Measurements from ENCODE around the gene MTHFD1.
A peak's percentile ranks its signal among the peaks of the same experiment; 100 is the strongest.
"Not testable (repeated sequence)": the region's sequence is repeated elsewhere in the genome, so short reads cannot be mapped to it uniquely, and the experiment has no call there.

The MTHFD1 gene

GRCh38 chr14:64387782-64388532 lies at the start of gene MTHFD1:
TSS of gene MTHFD1 (plus strand) at chr14:64388353. CDS start at chr14:64388428, 75 bp downstream.
- peak; percentile 99 for DNase-seq

GRCh38 chr14:64338616-64339316 lies 49.4 kb upstream of the MTHFD1 start:
- DNase-seq = peak; percentile 98

GRCh38 chr14:64340560-64341196 lies 47.5 kb upstream of the MTHFD1 start:
- no peak for DNase-seq

- DNase-seq = no peak
Measured at GRCh38 chr14:64347748-64348147, 40.4 kb upstream of the MTHFD1 start.

GRCh38 chr14:64349741-64350490 lies 38.2 kb upstream of the MTHFD1 start:
- DNase-seq = no peak

- DNase-seq = no peak
Measured at GRCh38 chr14:64363265-64363846, 24.8 kb upstream of the MTHFD1 start.

- DNase-seq = no peak
Measured at GRCh38 chr14:64364907-64365306, 23.2 kb upstream of the MTHFD1 start.

- not testable (repeated sequence) for DNase-seq
Measured at GRCh38 chr14:64365358-64365889, 22.7 kb upstream of the MTHFD1 start.

- no peak for DNase-seq
Measured at GRCh38 chr14:64369201-64369600, 19.0 kb upstream of the MTHFD1 start.

GRCh38 chr14:64387232-64387781 lies 846 bp upstream of the MTHFD1 start:
- no peak for DNase-seq

GRCh38 chr14:64388533-64389285 lies 556 bp downstream of the MTHFD1 start:
- DNase-seq = peak; percentile 62

- no peak for DNase-seq
Measured at GRCh38 chr14:64391113-64391725, 3.1 kb downstream of the MTHFD1 start.

GRCh38 chr14:64391986-64392385 lies 3.8 kb downstream of the MTHFD1 start:
- no peak for DNase-seq

GRCh38 chr14:64393189-64393726 lies 5.1 kb downstream of the MTHFD1 start:
- not testable (repeated sequence) for DNase-seq

- no peak for DNase-seq
Measured at GRCh38 chr14:64394423-64394822, 6.3 kb downstream of the MTHFD1 start.

GRCh38 chr14:64394977-64395633 lies 7.0 kb downstream of the MTHFD1 start:
- DNase-seq = no peak

- DNase-seq = no peak
Measured at GRCh38 chr14:64400829-64401459, 12.8 kb downstream of the MTHFD1 start.

- no peak for DNase-seq
Measured at GRCh38 chr14:64401949-64402348, 13.8 kb downstream of the MTHFD1 start.

- no peak for DNase-seq
Measured at GRCh38 chr14:64405295-64405694, 17.1 kb downstream of the MTHFD1 start.

Measured in femur (tissue), 1 donor.